ENCODE measurements around the gene FRY.

The FRY gene

DNA sequence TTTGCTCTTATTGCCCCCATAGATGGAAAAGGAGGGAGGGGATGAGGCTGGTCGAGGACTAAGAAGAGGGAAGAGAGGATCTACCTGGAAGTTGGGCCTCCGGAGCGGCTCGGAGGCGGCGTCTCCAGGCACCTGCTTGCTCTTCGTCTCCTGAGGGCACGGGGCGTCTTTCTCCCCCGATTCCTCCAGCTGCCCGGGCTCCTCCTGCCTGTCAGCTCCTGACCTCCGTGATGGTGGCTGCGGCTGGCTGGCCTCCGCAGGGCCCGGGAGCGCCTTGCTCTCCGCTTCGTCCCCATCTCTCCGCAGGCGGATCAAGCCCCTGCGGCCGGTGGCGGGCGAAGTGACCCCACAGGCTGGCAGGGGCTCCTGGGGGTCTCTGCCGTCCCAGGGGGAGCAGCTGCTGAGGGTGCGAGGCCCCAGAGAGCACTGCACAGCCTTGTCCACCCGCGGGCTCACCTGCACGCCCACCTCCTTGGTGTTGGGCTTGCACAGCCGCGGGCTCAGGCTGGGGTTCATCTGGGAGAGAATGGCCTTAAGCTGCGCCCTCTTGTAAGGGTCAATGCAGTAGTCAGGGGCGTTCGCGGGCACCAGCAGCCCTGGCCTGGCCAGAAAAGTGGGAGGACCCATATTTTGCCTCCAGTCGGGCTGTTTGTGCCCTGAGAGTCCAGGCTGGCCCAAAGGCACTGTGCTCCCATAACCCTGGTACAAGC, 279.8 kb downstream of the FRY start:
- ATAC-seq (no peak), DNase-seq (no peak)

DNA sequence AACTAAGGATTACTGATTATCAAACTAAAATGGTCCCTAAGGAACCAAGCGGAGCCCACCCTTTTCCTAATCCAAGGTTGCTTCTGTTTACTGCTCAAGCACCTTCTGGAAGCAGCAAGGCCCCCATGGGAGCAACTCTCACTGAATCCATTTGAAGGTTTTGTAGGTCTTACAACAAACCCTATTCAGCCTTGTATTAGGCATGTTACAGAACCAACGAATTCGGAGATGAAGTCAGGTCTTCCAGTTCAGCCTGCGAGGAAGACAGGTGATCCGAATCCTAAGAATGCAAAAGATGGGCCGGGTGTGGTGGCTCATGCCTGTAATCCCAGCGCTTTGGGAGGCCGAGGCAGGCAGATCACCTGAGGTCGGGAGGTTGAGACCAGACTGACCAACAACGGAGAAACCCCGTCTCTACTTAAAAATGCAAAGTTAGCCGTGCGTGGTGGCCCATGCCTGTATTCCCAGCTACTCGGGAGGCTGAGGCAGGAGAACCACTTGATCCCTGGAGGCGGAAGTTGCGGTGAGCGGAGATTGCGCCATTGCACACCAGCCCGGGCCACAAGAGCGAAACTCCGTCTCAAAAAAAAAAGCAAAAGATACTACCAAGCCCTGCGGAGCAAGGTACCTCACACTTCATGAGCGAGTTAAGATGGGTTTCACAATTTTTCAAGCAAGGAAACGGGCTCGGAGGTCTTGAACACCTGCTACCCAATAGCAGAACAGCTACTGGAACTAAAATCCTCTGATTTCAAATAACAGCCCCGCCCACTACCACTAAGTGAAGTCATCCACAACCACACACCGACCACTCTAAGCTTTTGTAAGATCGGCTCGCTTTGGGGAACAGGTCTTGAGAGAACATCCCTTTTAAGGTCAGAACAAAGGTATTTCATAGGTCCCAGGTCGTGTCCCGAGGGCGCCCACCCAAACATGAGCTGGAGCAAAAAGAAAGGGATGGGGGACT, 283.0 kb downstream of the FRY start:
- ATAC-seq (peak; percentile 64), DNase-seq (peak; percentile 68)

DNA sequence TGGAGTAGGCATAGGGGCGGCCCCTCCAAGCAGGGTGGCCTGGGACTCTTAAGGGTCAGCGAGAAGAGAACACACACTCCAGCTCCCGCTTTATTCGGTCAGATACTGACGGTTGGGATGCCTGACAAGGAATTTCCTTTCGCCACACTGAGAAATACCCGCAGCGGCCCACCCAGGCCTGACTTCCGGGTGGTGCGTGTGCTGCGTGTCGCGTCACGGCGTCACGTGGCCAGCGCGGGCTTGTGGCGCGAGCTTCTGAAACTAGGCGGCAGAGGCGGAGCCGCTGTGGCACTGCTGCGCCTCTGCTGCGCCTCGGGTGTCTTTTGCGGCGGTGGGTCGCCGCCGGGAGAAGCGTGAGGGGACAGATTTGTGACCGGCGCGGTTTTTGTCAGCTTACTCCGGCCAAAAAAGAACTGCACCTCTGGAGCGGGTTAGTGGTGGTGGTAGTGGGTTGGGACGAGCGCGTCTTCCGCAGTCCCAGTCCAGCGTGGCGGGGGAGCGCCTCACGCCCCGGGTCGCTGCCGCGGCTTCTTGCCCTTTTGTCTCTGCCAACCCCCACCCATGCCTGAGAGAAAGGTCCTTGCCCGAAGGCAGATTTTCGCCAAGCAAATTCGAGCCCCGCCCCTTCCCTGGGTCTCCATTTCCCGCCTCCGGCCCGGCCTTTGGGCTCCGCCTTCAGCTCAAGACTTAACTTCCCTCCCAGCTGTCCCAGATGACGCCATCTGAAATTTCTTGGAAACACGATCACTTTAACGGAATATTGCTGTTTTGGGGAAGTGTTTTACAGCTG, 283.9 kb downstream of the FRY start, which contains the start of the genes BRCA2 and ZAR1L:
Gene BRCA2, plus strand, starts transcription at position 271 of the 790 bp plus-strand sequence. CDS start 953 bp downstream, outside the sequence.
Gene ZAR1L, minus strand, starts transcription at position 126 of the 790 bp plus-strand sequence. CDS start 3,438 bp downstream, outside the sequence.
- ATAC-seq: peak; percentile 98
- peak; percentile 88 for DNase-seq

DNA sequence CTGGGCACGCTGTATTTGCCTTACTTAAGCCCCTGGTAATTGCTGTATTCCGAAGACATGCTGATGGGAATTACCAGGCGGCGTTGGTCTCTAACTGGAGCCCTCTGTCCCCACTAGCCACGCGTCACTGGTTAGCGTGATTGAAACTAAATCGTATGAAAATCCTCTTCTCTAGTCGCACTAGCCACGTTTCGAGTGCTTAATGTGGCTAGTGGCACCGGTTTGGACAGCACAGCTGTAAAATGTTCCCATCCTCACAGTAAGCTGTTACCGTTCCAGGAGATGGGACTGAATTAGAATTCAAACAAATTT, 284.4 kb downstream of the FRY start:
- DNase-seq (no peak), ATAC-seq (peak; percentile 19)

DNA sequence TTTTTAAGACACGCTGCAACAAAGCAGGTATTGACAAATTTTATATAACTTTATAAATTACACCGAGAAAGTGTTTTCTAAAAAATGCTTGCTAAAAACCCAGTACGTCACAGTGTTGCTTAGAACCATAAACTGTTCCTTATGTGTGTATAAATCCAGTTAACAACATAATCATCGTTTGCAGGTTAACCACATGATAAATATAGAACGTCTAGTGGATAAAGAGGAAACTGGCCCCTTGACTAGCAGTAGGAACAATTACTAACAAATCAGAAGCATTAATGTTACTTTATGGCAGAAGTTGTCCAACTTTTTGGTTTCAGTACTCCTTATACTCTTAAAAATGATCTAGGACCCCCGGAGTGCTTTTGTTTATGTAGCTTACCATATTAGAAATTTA, 284.9 kb downstream of the FRY start:
- ATAC-seq: no peak
- no peak for DNase-seq

DNA sequence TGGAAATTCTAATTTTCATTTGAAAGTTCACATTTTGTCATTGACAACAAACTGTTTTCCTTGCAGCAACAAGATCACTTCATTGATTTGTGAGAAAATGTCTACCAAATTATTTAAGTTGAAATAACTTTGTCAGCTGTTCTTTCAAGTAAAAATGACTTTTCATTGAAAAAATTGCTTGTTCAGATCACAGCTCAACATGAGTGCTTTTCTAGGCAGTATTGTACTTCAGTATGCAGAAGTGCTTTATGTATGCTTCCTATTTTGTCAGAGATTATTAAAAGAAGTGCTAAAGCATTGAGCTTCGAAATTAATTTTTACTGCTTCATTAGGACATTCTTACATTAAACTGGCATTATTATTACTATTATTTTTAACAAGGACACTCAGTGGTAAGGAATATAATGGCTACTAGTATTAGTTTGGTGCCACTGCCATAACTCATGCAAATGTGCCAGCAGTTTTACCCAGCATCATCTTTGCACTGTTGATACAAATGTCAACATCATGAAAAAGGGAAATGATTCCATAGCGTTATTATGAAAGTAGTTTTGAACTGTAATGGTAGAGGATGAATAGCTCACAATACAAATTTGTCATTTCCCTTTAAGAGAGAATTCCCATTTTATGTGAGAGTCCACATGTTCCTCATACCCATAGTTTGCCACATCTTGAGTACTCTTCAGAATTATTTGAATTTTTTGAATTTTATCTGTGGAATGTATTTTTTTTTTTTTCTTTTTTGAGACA, 286.3 kb downstream of the FRY start:
- no peak for ATAC-seq
- no peak for DNase-seq

DNA sequence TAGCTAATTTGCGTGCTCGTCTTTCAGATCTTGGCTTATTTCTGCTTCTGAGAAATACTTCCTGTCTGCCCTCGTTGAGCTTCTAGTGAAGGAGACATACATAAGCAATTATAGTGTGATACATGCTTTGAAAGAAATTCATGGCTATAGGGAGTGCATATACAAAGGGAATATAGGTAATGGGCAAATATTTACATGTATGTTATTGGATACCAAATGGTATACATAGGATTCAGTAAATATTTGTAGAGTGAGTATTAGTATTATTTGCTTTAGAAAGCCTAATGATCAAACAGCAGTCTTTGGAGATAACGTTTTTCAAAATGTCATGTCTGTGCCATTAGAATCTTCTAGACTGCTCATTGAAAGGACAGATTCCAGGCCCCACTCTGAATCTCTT, 289.0 kb downstream of the FRY start:
- ATAC-seq (no peak), DNase-seq (no peak)

DNA sequence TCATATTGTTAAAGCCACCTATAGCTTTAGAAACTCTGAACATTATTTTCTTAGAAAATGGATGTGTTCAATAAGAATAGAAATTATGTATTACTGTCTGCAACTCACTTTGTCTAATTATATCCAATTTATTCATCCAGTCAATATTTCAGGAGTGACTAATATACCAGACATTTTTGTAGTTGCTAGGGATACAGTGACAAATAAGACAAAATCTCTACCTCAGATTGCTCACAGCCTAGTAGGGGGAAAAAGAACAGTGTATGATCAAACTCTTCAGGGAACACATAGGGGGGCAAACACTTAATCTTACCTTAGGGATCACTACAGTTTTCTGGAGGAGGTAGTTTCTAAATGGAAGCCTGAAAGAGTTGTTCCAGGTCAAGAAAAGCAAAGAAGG, 292.3 kb downstream of the FRY start:
- ATAC-seq: no peak
- no peak for DNase-seq

DNA sequence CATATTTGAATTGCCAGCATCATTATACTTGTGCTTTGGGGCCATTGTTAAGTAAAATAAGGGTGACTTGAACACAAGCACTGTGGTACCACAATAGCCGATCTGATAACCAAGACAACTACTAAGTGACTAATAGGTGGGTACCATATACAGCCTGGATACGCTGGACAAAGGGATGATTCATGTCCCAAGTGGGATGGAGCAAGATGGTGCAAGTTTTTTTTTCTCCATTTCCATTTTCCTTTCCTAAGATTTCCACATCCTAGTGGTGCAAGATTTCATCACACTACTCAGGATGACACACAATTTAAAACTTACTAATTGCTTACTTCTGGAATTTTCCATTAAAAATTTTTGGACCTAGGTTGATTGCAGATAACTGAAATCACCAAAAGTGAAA, 298.9 kb downstream of the FRY start:
- no peak for ATAC-seq
- no peak for DNase-seq

DNA sequence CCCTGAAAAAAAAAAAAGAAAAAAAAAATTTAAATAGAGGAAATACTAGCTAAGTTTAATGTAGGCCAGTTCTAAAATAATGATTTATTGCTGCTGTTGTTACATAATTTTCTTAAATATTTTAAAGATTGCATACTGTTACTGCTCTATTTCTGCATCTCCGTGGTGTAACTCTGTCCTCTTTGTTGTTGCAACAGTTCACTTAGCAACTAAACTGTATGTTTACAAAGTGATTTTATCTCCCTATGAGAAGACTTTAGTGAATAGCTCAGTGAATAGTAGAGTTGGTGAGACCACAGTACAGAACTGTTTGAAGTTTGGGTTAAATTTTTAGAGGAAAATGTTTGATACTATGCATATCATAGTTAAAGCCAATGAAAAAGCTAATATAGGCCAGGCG, 303.1 kb downstream of the FRY start:
- DNase-seq: no peak
- no peak for ATAC-seq

DNA sequence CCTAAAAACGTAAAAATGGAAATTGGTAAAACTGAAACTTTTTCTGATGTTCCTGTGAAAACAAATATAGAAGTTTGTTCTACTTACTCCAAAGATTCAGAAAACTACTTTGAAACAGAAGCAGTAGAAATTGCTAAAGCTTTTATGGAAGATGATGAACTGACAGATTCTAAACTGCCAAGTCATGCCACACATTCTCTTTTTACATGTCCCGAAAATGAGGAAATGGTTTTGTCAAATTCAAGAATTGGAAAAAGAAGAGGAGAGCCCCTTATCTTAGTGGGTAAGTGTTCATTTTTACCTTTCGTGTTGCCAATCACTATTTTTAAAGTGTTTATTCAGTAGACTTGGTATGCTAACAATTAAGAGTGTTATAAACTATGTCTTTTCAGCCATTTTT, 309.3 kb downstream of the FRY start:
- DNase-seq (no peak), ATAC-seq (no peak)

DNA sequence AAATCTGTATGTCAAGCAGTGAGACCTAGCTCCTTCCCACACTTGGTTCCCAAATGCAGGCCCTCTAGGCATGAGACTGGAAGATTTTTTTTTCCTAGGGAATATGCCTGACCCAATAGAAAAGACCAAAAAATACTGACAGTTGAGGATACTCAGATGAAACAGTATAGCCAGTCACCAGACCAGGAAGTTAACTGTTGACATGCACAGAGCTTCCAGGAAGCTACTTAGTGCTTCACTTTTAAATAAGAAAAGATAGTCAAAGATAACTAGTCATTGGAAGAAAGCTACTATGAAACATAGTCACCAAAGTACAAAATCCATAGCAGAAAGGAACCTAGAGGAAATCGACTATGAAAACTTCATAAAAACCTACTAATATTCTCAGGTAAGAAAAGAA, 316.1 kb downstream of the FRY start:
- DNase-seq: no peak

More for the DNA sequence above, 316.1 kb downstream of the FRY start:
- no peak for ATAC-seq

All from stimulated activated naive CD8-positive, alpha-beta T cell treated with anti-CD3 and anti-CD28 coated beads, Interleukin-15, Interleukin-2, amounts not matched to agents 100 U/mL and 50 U/mL, for 24 hours (primary cell).